HG03175 (cell line): ENCODE measurements around the gene TPSAB1.
"Not testable (repeated sequence)": the region's sequence is repeated elsewhere in the genome, so short reads cannot be mapped to it uniquely, and the experiment has no call there.

Experiments
- ATAC-seq: cut with Tn5 transposase; IDR thresholded peaks from one replicate; pipeline ENCODE4 v1.9.1; 2021; ENCODE audit warnings: mild to moderate bottlenecking, moderate library complexity; ENCODE audit not compliant: unreplicated experiment

TPSAB1 gene

DNA sequence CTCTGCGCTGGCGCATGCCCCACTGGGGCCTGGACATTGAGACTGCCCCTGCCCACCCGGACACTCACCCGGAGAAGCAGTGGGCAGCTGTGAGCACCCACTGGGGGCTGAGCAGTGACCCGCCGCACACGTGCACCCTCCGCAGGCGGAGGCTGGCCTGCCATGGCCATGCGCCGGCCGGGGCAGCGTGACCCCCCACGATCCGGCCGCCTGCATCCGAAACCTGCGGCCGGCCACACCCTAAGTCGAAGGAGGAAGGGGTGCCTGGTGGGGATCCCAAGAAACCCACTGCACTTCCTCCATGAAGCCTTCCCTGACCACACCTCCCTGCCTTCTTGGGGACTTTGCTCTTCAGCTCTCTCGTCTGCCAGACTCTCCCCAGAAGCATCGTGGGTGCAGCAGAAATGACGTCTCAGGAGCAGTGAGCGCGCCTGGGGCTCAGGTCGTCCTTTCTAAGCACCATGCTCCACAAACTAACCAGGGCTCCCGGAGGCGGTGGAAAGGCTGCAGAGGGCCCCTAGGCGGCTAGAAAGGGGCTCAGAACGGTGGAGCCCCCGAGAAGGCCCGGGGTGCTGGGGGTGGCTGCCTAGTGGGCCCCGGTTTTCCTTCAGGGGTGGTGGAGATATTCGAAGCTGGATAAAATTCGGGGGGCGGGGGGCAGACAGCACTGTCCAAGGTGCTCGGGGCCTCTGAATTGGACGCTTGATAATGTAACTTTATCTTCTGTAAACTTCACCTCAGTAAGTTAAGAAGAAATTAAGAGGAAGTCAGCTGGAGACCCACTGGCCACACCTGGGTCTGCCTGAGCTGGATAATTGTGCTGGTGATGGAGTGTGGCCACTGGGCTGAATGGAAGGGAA, 16.9 kb upstream of the TPSAB1 start:
- no peak for ATAC-seq

DNA sequence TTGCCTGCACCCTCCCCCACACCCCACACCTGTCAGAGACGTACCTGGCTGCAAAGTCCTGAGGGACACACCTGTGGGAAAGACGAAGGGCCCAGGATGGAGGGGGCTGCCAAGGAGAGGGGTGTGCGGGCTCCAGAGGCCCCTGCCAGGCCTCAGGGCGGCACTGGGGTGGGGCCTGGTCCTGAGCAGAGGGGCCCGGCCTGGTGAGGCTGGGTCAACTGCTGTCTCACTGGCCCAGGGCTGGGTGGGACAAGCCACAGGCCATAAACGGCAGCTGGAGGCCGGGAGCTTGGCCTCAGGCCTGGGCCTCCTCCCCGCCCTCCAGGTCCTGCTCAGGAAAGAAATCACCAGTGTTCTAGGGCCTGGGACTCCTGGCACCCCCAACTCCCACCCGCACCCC, 15.9 kb upstream of the TPSAB1 start:
- no peak for ATAC-seq

DNA sequence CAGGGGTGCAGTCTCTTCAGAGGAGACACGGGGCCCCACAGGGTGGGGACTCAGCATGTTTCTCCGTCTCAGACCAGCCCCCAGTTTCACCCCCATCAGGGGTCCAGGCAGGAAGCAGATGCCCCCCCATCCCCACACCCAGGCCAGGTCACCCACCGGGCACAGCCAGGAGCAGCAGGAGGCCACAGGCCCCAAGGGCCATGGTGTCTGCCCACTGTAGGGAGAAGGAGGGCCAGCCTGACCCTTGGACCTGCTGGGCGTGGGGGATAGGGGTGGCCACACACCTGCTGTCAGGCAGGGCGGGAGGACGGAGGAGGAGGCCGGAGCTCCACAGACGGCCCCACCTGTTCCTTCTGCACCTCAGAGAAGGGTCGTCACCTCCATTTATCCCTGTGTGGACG, 15.5 kb upstream of the TPSAB1 start, which contains the start of gene TPSG1:
Gene TPSG1, minus strand, starts transcription at position 218 of the 401 bp plus-strand sequence. Its CDS starts 16 bp downstream, at position 202.
- no peak for ATAC-seq

DNA sequence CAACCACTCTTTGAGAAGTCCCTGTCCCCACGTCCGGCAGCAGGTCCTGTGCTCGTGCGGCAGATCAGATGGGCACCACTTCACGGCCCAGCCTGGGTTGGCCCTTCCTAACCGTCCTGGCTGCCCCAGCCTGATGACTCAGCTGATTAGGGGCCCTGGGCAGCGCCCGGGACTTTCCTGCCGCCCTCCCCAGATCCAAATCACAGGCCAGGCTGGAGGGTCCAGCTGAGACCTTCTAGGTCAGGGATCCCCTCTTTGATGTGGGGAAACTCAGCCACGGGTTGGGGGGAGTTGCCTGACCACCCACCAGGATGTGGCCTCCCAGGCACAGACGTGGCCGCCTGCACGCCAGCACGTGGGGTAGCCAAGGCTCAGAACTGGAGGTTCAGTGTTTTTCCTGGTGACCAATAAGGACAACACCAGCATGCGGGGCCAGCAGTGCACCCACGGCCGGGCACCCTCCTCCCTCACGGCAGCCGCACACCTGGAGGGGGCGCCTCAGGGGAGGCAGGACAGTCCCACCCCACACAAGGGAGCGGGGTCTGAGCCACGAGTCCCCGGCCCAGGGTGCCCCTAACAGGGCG, 14.7 kb upstream of the TPSAB1 start:
- ATAC-seq: not testable (repeated sequence)

DNA sequence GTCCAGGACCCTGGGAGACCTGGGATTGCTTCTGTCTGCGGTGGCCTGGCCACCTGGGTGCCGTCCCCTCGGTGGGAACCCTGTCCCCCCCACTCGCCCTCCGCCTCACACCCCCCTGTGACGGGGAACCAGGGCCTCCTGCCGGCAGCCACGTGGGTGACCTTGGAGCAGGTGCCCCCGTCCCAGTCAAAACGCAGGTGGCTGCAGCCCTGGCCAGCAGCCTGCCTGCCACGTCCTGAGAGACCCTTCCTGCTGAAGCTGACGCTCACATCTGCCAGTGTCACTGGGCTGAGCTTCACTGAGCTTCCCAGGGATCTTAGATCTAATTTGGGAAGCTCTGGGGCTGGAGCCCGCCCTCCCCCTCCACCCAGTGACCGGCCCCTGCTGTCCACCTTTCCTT, 13.8 kb upstream of the TPSAB1 start:
- not testable (repeated sequence) for ATAC-seq

DNA sequence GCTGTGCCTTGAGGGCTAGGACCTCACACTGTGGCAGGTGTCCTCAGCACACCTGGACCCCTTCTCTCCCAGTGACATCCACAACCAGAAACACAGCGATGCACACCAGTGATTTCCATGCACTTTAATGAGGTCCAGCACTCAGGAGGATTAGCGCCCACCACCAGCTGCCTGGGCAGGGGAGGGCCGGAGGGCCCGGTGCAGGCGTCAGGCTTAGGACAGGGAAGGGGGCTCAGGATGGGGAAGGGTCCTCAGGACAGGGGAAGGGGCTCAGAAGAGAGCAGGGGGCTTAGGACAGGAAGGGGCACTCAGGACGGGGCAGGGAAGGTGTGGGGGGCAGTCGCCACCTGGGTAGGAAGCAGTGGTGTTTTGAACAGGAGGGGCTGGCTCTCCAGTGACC, 12.3 kb upstream of the TPSAB1 start:
- not testable (repeated sequence) for ATAC-seq

DNA sequence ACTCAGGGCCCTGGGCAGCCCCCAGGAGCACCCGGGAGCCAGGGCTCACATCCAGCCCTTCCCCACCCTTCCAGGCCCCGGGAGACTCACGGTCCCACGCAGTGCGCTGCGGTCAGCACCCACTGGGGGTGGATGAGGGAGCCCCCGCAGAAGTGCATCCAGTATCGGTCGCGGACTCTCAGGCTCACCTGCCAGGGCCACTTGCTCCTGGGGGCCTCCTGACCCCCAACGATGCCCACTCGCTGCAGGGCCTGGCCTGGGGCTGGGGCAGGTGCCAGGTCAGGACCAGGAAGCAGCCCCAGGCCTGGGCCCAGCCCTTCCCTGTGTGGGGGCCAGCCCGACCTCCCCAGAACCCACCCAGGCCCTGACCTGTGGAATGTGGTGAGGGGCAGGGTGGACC, 11.0 kb upstream of the TPSAB1 start:
- ATAC-seq: not testable (repeated sequence)

DNA sequence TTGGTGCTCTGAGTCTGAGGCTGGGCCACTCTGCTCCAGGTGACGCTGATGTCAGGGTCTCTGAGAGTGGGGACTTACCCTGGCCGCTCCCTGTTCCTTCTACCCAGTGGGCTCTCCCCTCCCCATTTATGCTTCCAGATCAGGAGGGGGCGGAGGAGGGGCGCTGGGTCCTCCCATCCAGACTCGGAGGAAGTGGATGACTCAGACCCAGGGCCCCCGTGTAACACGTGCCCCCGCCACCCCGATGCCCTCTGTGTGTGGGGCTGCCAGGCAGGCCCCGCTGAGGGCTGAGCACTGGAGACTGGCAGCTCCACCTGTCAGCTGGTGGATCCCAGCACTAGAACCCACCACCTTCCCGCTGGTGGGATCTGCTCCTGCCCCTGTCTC, 10.4 kb upstream of the TPSAB1 start, which contains the start of gene TPSB2:
Gene TPSB2, minus strand, starts transcription at position 101 of the 387 bp plus-strand sequence. CDS start 233 bp downstream, outside the sequence.
- not testable (repeated sequence) for ATAC-seq

DNA sequence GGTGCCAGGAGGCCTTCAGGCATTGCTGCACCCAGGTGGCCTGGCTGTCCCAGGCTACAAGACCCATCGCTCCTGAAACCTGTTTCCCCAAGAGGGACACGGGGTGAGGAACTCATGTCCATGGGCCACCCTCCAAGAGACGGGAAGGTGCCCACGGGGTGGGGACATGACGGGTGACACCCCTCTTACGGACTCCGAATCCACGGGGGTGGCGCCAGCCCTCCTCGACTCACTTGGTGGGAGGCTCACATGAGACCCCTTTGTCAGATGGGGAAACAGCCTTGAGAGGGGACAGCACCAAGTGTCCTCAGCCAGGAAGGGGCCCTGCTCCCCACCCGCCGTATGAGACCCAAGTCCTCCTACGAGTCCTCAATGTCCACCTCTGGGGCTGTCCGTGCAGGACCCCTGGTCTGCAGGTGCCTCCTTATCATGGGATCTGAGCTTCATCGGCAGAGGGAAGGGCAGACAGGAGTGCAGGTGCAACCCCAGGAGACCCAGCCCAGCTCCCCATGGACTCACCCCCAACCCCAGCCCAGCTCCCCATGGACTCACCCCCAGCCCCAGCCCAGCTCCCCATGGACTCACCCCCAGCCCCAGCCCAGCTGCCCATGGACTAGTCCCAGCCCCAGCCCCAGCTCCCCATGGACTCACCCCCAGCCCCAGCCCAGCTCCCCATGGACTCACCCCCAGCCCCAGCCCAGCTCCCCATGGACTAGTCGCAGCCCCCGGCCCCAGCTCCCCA, 9.9 kb upstream of the TPSAB1 start:
- not testable (repeated sequence) for ATAC-seq

DNA sequence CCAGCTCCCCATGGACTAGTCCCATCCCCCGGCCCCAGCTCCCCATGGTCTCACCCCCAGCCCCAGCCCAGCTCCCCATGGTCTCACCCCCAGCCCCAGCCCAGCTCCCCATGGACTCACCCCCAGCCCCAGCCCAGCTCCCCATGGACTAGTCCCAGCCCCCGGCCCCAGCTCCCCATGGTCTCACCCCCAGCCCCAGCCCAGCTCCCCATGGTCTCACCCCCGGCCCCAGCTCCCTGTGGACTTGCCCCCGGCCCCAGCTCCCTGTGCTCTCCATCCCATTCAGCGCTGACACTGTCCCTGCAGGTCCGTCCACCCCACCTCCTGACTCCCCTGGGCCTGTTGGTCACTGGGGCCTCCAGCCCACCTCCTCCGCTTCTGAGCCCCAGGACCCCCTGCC, 9.2 kb upstream of the TPSAB1 start:
- not testable (repeated sequence) for ATAC-seq

DNA sequence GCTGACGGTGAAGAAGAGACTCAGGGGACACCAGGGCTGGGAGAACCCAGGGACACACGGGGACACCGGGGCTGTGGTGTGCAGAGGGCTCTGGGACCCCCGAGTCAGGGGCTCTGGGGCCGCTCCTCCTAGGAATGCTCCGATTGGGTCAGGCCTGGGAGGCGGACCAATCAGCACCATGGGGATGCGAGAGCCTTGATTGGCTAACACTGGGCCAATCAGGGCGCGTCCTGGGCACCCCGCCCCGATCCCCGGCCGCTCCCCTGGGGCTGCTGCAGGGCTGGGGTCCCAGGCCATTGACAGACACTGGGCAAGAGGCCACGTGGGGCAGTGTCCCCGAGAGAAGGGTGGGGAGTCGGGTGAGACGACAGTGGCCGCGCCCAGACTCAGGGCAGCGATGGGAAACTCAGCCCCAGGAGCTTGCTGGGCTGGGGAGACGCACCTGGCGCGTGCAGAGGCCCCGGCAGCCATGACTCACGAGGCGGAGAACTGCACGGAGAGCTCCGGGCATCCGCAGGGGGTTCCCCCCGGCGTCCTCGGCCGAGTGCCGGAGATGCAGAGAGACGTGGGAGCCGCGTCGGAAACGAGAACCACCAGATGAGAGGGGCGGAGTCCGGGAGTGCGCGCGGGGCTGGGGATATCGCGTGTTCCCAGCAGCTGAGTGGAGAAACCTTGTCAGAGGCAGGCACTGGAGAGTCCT, 8.3 kb upstream of the TPSAB1 start:
- not testable (repeated sequence) for ATAC-seq

DNA sequence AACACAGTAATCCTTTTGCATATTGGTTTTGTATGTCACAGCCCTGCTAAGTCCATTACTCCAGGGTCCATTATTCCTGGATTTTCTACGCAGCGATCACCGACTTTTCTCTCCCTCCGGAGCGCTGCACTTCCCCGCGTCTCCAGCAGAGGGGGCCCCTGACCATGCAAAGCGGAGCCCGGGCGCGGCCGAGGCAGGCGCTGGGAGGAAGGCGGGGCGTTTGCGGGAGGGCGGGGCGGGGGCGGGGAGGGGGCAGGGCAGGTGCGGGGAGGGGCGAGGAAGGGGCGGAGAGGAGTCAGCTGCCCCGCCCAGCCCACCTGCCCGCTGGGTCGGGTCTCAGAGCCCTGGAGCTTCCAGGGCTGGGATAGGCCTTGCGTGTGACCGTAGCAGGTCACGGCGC, 3.8 kb upstream of the TPSAB1 start:
- ATAC-seq: not testable (repeated sequence)

DNA sequence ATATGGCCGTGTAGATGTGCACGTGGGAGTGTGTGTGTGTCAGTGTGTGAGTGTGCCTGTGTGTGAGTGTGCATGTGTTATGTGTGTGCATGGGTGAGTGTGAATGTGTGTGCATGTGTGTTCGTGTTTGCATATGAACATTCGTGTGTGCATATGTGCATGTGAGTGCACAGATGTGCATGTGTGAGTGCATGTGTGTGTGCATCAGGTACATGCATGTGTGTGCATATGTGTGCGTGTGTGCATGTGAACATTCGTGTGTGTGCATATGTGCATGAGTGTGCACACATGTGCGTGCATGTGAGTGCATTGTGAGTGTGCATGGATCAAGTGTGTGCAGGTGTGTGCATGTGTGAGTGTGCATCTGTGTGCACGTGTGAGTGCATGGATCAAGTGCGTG, 2.5 kb upstream of the TPSAB1 start:
- no peak for ATAC-seq

DNA sequence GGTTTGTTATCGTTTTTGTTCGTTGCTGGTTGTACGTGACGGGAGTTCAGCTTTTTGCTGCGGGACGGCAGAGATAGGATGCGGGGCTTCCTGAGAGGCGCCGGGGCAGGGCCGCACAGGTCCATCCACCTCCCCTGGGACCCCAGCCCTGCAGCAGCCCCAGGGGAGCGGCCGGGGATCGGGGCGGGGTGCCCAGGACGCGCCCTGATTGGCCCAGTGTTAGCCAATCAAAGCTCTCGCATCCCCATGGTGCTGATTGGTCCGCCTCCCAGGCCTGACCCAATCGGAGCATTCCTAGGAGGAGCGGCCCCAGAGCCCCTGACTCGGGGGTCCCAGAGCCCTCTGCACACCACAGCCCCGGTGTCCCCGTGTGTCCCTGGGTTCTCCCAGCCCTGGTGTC, 1.6 kb upstream of the TPSAB1 start:
- ATAC-seq: not testable (repeated sequence)

DNA sequence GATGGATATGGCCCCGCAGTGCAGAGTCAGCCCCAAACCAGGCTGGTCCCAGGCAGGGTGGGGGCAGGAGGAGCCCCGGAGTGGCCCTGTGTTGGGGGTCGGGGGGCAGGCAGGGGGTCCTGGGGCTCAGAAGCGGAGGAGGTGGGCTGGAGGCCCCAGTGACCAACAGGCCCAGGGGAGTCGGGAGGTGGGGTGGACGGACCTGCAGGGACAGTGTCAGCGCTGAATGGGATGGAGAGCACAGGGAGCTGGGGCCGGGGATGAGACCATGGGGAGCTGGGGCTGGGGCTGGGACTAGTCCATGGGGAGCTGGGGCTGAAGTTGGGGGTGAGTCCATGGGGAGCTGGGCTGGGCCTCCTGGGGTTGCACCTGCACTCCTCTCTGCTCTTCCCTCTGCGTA, 930 bp upstream of the TPSAB1 start:
- ATAC-seq: not testable (repeated sequence)

DNA sequence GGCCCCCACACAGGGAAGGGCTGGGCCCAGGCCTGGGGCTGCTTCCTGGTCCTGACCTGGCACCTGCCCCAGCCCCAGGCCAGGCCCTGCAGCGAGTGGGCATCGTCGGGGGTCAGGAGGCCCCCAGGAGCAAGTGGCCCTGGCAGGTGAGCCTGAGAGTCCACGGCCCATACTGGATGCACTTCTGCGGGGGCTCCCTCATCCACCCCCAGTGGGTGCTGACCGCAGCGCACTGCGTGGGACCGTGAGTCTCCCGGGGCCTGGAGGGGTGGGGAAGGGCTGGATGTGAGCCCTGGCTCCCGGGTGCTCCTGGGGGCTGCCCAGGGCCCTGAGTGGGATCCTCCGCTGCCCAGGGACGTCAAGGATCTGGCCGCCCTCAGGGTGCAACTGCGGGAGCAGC, 576 bp downstream of the TPSAB1 start:
- not testable (repeated sequence) for ATAC-seq

DNA sequence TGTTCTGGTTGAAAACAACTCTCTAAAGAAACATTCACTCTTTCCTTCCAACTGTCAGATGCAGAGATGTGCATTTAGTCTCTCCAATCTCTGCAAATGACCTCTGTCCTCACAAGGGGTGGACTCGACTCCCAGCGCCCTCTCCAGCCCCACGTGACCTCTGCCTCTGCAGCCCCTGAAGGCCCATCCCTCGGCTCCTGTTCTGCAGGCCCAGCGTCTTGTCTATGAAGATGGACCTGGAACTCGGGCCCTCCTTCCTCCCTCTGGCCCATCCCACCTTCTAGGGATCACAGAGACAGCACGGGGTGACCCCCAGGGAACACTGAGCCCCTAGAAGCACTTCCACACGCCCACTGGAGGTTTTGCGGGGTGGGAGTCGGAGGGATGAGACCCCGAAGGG, 2.9 kb downstream of the TPSAB1 start:
- not testable (repeated sequence) for ATAC-seq

DNA sequence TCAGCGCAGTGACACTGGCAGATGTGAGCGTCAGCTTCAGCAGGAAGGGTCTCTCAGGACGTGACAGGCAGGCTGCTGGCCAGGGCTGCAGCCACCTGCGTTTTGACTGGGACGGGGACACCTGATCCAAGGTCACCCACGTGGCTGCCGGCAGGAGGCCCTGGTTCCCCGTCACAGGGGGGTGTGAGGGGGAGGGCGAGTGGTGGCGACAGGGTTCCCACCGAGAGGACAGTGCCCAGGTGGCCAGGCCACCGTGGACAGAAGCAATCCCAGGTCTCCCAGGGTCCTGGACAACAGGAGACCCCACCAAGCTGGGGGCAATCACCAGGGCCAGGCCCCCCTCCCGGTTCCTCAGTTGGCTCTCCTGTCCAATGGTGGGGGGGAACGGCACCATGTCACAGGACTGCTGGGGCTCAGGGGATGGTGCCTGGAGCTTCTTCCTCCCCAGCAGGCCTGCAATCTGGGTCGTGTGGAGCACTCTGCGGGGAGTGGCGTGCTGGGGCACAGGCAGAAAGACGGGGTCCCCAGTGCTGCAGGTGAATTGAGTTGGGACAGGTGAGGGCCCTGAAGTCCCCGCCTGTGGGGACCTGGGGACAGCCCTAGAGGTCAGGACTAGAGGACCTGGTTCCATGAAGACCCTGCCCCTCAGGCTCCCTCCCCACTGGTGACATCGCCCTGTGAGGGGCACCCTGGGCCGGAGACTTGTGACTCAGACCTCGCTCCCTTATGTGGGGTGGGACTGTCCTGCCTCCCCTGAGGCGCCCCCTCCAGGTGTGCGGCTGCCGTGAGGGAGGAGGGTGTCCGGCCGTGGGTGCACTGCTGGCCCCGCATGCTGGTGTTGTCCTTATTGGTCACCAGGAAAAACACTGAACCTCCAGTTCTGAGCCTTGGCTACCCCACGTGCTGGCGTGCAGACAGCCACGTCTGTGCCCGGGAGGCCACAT, 3.7 kb downstream of the TPSAB1 start:
- not testable (repeated sequence) for ATAC-seq

DNA sequence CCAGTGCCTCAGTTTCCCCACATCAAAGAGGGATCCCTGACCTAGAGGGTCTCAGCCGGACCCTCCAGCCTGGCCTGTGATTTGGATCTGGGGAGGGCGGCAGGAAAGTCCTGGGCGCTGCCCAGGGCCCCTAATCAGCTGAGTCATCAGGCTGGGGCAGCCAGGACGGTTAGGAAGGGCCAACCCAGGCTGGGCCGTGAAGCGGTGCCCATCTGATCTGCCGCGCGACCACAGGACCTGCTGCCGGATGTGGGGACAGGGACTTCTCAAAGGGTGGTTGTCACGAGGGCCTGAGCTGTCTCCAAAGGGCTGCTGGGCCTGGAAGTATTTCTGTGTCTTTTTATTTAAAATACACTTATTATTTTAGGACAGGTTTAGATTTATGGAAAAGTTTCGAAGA, 4.4 kb downstream of the TPSAB1 start:
- no peak for ATAC-seq
